Measurements from ENCODE around the gene FUT8.

GRCh38 chr14:65581378-65581777 is 168.8 kb downstream of the FUT8 start:
- TF ChIP-seq BACH2 (CRISPR knock-in tag; IDR thresholded peaks at IDR 0.05; ENCODE audit: borderline replicate concordance) (no peak), RARB (CRISPR knock-in tag; IDR thresholded peaks at IDR 0.05) (no peak)
